ENCODE data around the gene GAD2.
A peak's percentile ranks its signal among the peaks of the same experiment; 100 is the strongest.
"Not testable (repeated sequence)": the region's sequence is repeated elsewhere in the genome, so short reads cannot be mapped to it uniquely, and the experiment has no call there.

GAD2 gene

DNA sequence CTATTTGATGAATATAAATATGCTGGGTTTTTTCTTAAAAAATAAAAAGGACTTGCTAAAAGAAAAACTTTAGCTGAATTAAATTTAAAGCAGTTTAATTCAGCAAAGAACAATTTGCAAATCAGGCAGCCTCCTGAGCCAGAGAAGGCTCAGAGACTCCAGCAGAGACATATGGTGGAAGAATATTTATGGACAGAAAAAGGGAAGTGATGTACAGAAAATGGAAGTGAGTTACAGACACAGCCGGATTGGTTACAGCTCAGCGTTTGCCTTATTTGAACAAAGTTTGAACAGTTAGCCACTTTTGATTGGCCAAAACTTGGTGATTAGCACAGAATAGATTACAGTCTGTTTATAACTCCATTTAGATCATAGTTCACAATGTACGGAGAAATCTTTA is 110.3 kb downstream of the GAD2 start:
- peak in 2 of 3 donors; percentile 14 to 48 for DNase-seq

DNA sequence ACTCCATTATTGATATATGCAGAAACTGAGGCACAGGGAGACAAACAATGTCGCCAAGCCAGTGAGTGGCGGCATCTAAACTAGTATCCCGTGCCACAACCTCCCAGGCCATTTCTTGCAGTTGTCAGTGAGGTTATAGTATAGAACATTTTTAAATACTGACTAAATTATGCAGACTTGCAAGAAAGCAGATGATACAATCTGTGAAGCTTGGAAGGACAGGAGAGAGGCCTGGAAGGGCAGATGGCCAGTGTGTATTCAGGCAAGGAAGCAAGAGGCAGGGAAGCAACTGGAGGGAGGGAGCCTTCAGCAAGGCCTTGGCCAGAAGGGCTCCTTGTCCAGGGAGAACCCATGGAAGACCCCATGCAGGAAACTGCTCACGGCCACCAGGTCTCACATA is 111.2 kb downstream of the GAD2 start:
- no peak for DNase-seq

DNA sequence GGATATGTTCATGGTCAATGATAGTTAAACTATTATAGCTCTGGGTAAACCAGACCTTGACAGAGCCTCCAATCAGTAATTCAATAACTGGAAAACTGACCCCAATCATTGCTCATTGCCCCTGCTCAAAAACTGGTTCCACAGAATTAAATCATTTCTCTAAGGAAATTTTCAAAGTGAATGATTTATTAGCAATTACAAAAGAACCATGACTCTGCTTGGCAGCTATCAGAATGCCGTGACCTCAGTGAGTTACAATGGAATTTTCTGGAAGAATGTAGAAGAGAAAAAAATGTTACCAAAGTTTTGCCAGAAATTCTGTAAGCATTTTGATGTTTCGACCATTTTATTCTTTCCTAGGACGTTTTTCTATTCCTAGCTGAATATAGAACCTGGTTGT is 114.8 kb downstream of the GAD2 start:
- no peak for DNase-seq

DNA sequence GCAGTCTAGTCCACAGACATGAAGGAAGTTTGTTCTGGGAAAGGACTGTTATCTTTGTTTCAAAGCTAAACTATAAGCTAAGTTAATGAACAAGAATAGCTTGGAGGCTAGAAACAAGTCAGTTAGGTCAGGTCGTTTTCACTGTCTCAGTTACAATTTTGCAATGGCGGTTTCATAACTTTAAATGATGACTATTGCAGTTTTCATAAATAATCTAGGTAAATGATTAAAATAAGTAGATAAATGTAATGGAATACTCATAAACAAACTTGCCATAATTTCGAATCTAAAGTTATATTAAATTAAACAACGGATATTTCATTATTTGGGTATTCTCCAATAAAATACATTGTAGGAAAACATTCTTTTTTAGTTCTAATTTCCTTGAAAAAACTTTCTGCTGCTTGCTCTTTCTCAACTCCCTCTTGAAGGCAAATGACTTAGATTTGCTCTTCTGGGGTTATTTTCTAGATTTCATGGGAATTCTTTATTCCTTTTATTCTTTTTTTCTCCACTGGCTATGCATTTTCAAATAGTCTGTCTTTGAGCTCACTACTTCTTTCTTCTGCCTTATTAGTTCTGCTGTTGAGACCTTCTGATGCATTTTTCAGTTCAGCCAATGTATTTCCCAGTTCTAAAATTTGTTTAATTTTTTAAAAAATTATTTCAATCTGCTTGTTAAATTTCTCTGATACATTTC is 117.8 kb downstream of the GAD2 start:
- no peak for DNase-seq

DNA sequence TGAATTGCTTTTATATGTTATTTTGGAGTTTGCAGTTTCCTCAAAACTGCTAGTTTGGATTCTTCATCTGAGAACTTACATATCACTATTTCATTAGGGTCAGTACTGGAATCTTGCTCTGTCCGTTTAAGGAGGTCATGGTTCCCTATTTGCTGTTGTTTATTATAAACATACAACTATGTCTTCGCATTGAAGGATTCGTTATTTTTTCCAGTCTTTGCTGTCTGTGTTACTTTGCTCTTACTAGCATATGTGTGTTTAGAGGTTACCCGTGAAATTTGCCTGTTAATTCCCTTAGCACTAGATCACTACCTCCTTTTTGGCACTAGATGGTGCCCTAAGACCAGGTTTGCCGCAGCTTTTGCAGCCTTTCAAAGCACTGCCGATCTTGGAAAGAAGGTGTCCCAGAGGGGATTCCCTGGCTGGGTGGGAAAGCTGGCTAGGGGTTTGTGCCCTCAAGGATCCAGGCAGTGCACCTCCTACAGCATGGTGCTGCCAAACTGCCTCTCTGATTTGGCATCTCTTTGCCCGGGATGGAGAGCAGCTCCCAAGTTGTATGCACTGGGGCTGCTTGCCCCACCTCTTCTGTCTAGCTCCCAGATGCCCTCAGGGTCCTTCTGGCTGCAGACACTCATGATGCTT is 118.5 kb downstream of the GAD2 start:
- DNase-seq, result peak; percentile 76 to 85 (median 85)

DNA sequence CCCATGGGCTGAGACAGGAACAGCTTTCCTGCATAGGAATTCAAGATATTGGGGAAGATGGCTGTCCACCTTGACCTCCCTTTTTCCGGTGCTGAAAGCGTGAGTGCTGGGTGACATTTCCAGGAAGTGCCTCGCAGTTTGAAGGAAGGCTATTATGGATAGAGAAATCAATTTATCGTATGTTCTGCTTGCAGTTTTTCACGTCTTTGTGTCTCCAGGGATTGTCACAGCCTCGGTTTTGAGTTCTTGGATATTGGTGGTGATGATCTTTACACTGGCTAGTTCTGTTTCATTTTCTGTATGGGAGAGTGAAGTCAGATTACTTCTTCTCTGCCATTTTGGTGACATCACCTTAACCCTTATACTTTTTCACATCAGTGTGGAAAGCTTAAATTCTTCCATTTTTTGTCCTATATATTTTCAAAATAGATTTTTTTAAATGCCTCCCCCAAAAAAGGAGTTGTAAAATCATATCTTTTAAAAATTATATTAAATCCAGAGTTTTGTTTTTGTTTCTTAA is 119.1 kb downstream of the GAD2 start:
- peak; percentile 34 to 67 (median 36) for DNase-seq

DNA sequence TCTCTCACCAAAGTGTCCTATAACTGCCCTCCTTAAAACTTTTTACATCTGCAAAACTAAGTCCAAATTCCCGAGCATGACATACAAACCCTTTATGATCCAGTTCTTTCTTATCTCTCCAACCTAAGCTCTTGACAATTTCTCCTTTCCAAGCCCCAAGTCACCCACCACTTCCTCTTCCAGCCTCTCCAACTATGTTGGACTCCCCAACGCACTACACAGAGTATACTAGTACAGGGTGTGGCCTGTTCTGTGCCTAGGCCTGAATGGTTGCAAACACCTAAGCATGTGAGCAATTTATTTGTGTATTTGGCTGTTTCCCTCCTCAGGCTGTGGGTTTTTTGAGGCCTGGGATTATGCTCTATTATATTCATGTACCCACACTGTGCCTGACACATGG is 120.4 kb downstream of the GAD2 start:
- peak; percentile 40 to 59 (median 57) for DNase-seq

DNA sequence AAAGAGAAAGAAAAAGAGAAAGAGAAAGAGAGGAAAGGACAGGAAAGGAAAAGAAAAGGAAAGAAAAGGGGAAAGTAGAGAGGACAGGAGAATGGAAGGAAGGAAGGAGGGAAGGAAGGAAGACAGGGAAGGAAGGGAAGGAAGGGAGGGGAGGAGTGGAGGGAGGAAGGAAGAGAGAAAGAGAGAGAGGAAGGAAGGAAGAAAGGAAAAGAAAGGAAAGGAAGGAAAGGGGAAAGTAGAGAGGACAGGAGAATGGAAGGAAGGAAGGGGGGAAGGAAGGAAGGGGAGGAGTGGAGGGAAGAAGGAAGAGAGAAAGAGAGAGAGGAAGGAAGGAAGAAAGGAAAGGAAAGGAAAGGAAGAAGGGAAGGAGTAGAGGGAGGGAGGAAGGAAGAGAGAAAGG is 125.1 kb downstream of the GAD2 start:
- no peak for DNase-seq

DNA sequence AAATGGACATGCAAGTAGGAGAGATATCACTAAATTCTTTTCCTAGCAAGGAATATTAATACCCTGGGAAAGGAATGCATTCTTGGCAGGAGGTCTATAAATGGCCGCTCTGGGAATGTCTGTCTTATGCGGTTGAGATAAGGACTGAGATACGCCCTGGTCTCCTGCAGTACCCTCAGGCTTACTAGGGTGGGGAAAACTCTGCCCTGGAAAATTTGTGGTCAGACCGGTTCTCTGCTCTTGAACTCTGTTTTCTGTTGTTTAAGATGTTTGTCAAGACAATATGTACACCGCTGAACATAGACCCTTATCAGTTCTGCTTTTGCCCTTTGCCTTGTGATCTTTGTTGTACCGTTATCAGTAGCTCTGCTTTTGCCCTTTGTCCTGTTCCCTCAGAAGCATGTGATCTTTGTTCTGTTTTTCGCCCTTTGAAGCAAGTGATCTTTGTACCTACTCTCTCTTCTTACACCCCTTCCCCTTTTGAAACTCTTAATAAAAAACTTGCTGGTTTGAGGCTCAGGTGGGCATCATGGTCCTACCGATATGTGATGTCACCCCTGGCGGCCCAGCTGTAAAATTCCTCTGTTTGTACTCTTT is 132.3 kb downstream of the GAD2 start:
- not testable (repeated sequence) for DNase-seq
